GOT3 (cell line): ENCODE results near the gene MEGF9.
"Not testable (repeated sequence)": the region's sequence is repeated elsewhere in the genome, so short reads cannot be mapped to it uniquely, and the experiment has no call there.

ENCODE experiments used
- DNase-seq: peaks from one replicate; lab custom pipeline; 2025; ENCODE audit warnings: mixed read lengths; lab: John Stamatoyannopoulos, UW

Gene MEGF9

GRCh38 chr9:120572472-120572871, 141.8 kb downstream of the MEGF9 start:
- no peak for DNase-seq

DNA sequence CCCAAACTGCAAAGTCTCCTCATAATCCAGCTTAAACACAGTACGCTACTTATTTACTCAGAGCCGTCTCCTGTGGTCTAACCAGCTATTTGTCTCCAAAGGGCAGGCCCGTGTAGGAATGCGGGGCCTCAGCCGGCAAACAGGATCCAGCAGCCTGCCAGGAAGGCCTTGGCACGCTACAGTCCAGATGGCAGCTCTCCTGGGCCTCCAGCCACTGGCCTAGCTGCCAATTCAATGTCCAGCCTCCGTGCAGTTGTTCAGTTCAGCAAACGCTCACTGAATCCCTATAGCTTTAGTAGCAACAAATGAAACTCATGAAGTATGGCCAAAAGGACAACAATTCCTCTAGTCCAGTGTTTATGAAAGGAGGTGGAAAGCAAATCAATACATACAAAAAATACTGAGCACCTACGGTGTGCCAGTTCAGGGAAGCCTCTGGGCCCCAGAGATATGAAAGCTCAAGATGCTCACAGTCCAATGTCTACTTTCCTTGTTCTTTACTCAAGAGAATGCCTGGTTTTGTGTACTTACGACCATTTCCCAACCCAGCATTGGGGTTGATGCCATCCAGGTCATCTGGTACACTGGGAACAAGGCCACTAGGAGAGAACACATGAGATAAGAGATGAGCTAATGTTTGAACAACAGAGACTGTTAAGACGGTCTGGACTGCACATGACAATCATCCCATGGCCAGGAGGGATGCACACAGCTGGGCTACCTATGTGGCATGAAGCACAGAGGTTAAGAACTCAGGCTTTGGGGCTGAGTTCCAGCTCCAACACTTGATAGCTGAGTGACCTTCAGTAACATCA, 142.6 kb downstream of the MEGF9 start:
- no peak for DNase-seq

- no peak for DNase-seq
These were observed 144.0 kb downstream of the MEGF9 start for GRCh38 chr9:120570296-120570695.

GRCh38 chr9:120569556-120569955, 144.7 kb downstream of the MEGF9 start:
- DNase-seq: no peak

- no peak for DNase-seq
These were observed 145.5 kb downstream of the MEGF9 start for GRCh38 chr9:120568816-120569215.

GRCh38 chr9:120567874-120568273, 146.4 kb downstream of the MEGF9 start:
- no peak for DNase-seq

GRCh38 chr9:120567081-120567480, 147.2 kb downstream of the MEGF9 start:
- DNase-seq: no peak

- DNase-seq: no peak
These were observed 149.7 kb downstream of the MEGF9 start for GRCh38 chr9:120564589-120564988.

DNA sequence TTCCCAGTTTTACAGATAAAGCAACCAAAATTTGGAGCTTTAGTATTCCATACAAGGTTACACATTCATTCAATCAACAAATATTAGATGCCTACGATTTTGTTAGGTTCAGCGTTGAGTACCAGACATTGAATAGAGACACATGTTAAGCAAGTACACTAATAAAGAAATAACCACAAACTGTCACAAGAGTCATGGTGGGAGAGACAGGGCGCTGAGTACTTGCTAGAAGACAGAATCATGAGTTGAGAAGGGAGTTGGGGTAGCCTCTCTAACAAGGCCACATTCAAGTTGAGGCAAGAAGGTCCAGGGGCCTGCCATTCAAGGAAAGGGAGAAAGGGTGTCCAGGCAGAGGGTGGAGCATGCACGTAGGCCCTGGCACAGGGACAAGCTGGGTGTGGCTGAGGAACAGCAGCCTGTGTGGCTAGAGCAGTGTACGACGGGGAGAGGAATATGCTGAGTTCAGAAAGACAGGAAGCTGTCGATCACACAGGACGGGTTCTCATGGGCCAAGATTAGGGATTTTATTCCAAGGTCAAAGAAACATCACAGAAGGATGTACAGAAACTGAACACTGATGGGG, 151.3 kb downstream of the MEGF9 start:
- DNase-seq: no peak

DNA sequence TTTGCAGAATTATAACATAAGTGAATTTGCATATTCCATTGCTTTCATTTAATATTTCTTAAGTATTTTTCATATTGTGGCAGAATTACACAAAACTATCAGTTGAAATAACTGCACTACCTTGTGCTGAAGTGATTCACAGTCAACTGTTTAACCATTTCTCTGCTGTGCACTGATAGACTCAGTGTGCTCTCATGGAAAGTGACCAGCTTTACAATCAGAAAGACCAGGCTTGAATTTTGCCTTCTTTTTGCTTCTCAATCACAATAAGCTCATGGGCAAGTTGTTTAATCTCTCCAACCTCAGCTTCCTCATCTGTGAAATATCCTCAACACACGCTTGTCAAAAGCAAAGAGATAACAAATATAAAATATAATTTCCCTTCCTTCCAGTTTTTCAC, 152.6 kb downstream of the MEGF9 start:
- no peak for DNase-seq

- DNase-seq: no peak
These were observed 154.7 kb downstream of the MEGF9 start for GRCh38 chr9:120559546-120559945.

GRCh38 chr9:120558454-120558853, 155.8 kb downstream of the MEGF9 start:
- DNase-seq: no peak

DNA sequence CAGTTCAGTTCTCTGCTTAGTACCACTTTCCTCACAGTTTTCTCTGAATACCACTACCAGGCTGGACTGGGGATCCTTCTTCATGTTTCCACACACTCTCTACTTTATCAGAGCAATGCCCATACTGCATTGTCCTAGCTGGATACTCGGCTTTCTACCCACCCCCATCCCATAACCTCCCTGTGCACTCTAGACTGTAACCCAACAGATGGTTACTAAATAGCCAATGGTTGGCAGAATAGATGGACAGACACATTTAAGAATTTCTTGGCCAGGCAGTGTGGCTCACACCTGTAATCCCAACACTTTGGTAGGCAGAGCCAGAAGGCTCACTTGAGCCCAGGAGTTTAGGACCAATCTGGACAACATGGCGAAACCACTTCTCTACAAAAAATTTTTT, 157.1 kb downstream of the MEGF9 start:
- DNase-seq: no peak

- DNase-seq: no peak
These were observed 157.5 kb downstream of the MEGF9 start for GRCh38 chr9:120556775-120557174.

DNA sequence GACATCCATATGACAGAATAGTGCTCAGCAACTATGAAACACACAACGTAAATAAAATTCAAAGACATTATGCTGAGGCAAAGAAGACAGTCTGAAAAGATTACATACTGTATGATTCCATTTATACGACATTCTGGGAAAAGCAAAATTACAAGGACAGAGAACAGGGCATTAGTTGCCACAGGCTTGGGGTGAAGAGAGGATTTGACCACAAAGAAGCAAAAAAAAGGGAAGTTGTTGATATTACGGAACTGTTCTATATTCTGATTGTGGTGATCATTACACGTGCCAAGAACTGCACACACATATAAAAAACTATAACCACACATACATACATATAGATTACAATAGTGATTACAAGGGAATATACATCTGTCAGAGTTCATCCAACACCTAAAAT, 158.4 kb downstream of the MEGF9 start:
- DNase-seq: no peak

DNA sequence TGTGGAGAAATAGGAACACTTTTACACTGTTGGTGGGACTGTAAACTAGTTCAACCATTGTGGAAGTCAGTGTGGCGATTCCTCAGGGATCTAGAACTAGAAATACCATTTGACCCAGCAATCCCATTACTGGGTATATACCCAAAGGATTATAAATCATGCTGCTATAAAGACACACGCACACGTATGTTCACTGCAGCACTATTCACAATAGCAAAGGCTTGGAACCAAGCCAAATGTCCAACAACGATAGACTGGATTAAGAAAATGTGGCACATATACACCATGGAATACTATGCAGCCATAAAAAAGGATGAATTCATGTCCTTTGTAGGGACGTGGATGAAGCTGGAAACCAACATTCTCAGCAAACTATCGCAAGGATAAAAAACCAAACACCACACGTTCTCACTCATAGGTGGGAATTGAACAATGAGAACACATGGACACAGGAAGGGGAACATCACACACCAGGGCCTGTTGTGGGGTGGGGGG, 162.0 kb downstream of the MEGF9 start:
- DNase-seq: not testable (repeated sequence)
